ENCODE data around the gene SMIM10. TPM values are rescaled to one million over a fixed set of nuclear protein-coding genes. Genes with fewer than 3 reads are reported as not detected.
A peak's percentile ranks its signal among the peaks of the same experiment; 100 is the strongest.
"Not testable (repeated sequence)": the region's sequence is repeated elsewhere in the genome, so short reads cannot be mapped to it uniquely, and the experiment has no call there.

Gene SMIM10
- polyA plus RNA-seq, 10 donors, result 11.9 to 16.0 (median 13.4) TPM

DNA sequence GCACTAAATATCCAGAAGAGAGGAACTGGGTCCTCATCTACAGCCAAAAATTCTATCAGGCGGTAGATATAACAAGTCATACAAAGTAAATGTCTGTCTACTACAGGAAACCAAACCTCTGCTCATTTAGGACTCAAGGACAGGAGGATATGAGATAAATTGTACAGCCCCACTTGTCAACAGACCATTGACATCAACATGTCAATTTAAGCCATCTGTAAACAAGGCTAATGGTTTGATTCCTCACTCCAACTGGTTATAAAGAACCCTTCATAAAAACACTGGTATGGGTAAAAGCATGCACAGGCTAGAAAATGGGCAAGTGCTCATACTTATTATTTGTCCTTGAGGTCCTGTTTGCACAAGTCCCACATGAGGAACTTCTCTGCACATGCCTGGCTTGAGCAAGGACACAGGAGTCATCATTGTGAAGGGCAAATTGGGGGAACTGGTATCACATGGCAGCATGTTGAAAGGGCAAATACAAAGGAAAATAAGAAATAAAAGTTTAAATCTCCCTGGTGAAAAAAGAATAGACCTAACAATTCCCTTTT, 18.3 kb downstream of the SMIM10 start:
- DNase-seq, result no peak

DNA sequence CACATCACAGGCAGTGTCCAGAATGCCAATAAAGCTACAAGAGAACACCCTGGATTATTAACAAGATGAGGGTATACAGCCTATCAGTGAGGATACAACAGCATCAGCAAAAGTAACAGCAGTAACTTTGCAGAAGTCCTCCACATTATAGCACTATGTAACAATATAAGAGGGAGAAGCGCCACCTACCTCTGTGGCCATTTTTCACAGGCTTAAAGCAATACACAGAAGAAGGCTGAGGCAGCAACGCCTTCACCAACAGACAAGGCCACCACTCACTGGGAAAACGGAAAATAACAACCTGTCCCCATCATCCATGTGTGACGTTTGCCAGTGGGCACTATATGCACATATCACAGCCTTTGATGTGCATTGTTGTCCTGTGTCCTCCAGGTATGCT, 19.0 kb downstream of the SMIM10 start:
- DNase-seq, result no peak

DNA sequence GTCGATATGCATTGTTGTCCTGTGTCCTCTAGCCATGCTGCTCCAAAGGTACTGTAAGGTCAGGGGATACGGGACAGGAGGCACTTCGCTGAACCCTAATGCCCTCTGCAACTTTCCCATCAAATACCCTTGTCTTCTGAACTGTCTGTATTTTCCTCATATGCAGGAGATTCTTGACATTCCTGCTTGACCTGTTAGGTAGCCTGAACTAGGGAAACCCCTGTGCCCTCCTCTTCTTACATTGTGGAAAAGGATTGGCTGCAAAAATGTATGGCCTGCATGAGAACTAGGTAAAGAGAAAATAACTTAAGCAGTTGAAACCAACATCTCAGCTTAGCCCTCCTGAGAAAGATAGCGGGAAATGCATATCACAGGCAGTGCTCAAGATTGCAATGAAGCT, 20.1 kb downstream of the SMIM10 start:
- no peak for DNase-seq

DNA sequence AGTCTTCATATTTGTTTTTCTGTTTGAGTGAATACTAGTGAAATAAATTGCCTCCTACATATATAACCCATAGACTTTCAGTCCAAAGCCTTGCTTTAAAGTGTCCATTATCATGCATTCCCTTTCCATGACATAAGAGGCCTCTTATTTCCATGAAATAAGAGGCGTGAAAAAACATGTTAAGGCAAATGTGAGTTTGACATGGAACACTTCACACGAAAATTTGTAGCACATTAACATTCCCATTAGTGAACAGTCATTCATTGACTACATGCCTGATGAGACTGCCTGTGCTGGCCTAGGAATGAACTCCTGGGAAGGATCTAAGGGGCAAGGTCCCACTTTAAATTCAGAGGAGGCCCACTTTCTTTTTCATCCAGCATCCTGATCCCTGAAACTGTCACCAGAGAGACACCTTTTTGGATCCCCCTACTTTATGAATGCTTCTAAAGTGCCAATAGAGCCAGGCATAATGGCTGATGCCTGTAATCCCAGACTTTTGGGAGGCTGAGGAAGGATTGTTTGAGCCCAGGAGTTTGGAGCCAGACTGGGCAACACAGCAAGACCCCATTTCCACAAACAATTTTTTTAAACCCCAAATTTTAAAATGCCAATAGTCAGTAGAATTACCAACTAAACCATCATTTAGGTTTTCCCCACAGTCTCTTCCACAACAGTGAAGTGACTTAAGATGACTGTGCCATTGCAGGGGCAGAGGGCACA, 24.9 kb downstream of the SMIM10 start:
- DNase-seq, result peak in 1 of 3 donors; percentile 19

DNA sequence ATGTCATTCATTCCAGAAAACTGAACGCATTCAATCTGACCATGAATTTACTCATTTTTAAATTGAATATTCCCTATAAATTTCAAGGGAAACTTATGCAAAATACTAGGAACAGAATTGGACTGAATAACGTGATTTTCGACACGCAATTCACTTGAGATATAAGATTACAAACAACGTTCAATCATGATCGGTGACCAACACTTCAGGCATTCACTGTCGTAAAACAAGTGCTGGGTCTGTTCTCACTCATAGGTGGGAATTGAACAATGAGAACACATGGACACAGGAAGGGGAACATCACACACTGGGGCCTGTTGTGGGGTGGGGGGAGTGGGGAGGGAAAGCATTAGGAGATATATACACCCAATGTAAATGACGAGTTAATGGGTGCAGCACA, 29.1 kb downstream of the SMIM10 start:
- not testable (repeated sequence) for DNase-seq

DNA sequence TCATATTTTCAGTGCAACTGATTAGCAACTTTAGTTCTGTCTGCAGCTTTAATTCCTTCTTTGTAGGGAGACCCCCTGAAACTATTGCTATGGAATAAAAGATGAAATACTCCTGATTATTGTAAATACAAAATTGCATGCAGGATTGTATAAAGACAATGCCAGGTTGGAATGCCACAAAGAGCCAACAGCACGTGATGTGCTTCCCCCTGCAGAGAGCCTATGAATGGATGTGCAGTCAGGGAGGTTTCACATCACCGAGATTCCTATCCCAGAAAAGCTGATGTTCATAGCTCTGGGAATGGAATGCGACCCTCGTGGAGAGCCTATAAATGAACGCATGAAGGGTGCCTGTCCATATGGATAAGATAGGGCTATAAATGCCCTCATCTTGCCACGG, 33.0 kb downstream of the SMIM10 start:
- not testable (repeated sequence) for DNase-seq

DNA sequence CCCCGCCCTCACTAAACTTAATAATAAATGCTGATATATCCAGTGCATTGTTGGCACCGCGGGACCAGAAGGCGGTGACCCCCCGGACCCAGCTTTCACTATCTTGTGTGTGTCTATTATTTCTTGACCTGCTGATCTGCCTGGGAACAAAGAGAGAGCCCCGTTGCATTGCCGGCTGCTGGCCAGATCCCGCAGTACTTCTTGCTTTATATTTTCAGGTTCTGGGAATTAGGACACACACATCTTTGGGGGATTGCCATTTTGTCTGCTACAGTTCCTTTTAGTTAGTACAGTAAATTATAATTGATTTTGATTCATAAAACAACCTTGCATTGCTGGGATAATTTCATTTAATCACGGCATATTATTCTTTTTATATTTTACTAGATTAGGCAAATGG, 33.7 kb downstream of the SMIM10 start:
- no peak for DNase-seq

DNA sequence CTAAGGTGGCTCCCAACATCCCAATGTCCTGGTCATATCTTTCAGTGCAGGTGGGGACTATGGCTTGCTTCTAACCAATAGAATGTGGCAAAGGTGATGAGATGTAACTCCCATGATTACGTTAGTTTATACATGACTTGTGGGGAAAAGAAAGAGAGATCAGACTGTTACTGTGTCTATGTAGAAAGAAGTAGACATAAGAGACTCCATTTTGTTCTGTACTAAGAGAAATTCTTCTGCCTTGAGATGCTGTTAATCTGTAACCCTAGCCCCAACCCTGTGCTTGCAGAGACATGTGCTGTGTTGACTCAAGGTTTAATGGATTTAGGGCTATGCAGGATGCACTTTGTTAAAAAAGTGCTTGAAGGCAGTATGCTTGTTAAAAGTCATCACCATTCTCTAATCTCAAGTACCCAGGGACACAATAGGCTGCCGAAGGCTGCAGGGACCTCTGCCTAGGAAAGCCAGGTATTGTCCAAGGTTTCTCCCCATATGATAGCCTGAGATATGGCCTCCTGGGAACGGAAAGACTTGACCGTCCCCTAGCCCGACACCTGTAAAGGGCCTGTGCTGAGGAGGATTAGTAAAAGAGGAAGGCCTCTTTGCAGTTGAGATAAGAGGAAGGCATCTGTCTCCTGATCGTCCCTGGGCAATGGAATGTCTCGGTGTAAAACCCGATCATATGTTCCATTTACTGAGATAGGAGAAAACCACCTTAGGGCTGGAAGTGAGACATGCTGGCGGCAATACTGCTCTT, 39.6 kb downstream of the SMIM10 start:
- DNase-seq, result not testable (repeated sequence)

DNA sequence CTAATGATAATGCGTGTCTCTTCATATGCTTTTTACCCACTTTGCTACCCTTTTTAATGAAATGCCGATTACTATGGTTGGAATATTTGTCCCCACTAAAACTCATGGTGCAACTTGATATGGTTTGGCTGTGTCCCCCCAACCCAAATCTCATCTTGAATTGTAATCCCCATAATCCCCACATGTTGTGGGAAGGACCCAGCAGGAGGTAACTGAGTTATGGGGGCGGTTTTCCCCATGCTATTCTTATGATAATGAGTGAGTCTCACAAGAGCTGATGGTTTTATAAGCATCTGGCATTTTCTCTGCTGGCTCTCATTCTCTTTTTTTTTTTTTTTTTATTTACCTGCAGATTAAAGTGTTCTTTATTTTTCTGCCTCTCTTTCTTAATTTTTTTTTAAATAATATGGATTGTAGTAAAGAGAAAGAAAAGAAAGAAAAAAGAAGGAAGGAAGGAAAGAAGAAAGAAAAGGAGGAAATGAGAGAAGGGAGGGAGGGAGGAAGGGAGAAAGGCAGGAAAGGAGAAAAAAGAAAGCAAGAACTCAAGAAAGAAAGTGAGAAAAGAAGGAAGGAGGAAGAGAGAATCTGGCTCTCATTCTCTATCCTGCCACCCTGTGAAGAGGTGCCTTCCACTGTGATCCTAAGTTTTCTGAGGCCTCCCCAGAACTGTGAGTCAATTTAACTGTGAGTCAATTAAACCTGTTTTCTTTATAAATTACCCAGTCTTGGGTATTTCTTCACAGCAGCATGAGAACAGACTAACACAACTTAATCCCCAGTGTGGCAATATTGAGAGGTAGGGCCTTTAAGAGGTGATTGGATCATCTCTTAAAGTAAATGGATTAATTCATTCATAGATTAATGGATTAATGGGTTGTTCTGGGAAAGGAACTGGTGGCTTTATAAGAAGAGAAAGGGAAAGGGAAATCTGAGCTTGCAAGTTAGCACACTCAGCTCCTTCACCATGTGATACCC, 50.6 kb downstream of the SMIM10 start:
- DNase-seq, result not testable (repeated sequence)

Other genes with a start within 250 kb of the SMIM10 start
- gene PABIR2, start 193.8 kb upstream of the SMIM10 start, polyA plus RNA-seq (ENCODE audit: insufficient read length in 10 of 10), result 10 to 100 TPM; 22.9 to 46.4 (median 32.6) TPM
- gene MOSPD1, start 75.7 kb upstream of the SMIM10 start, polyA plus RNA-seq (ENCODE audit: insufficient read length in 10 of 10), result 10 to 100 TPM; 29.5 to 51.4 (median 35.0) TPM
- 10 to 100 TPM; 29.3 to 43.1 (median 34.1) TPM for gene RTL8B, start 31.6 kb downstream of the SMIM10 start, polyA plus RNA-seq (ENCODE audit: insufficient read length in 10 of 10)
- 100 to 1,000 TPM; 325 to 481 (median 427) TPM for gene RTL8C, start 41.4 kb downstream of the SMIM10 start, polyA plus RNA-seq (ENCODE audit: insufficient read length in 10 of 10)
- 10 to 100 TPM; 52.4 to 71.9 (median 67.4) TPM for gene RTL8A, start 61.1 kb downstream of the SMIM10 start, polyA plus RNA-seq (ENCODE audit: insufficient read length in 10 of 10)
- 10 to 100 TPM in 1 of 10 donors, 1 to 10 TPM in 7, under 1 TPM in 2; 0.95 to 11.2 (median 5.7) TPM for gene SMIM10L2B, start 107.7 kb downstream of the SMIM10 start, polyA plus RNA-seq (ENCODE audit: insufficient read length in 10 of 10)
- gene ETDB, start 129.5 kb downstream of the SMIM10 start, polyA plus RNA-seq (ENCODE audit: insufficient read length in 10 of 10), result not detected
- under 1 TPM in 8 of 10 donors, not detected in 2; 0.15 to 0.40 (median 0.27) TPM for gene CT55, start 180.4 kb downstream of the SMIM10 start, polyA plus RNA-seq (ENCODE audit: insufficient read length in 10 of 10)